IMR-90 (cell line): ENCODE data around the gene TMEM61.

Experiments
- BHLHE40 ChIP-seq: fragments of 150-350 bp; IDR thresholded peaks from 2 replicates; pipeline ENCODE4 v1.6.1; 2016; ENCODE audit warnings: mild to moderate bottlenecking, low read depth, low read length
- CEBPB ChIP-seq: IDR thresholded peaks from 2 replicates; pipeline ENCODE4 v1.6.1; 2012; ENCODE audit warnings: low read depth, low read length, improper control_type of control experiment
- MAFK ChIP-seq: IDR thresholded peaks from 2 replicates; pipeline ENCODE4 v1.6.1; 2012; ENCODE audit warnings: low read depth, low read length, improper control_type of control experiment
- MAZ ChIP-seq: IDR thresholded peaks from 2 replicates; pipeline ENCODE4 v1.6.1; 2012; ENCODE audit warnings: low read depth, mild to moderate bottlenecking, low read length, improper control_type of control experiment, moderate library complexity, borderline replicate concordance
- MXI1 ChIP-seq: IDR thresholded peaks from 2 replicates; pipeline ENCODE4 v1.6.1; 2012; ENCODE audit warnings: low read depth, mild to moderate bottlenecking, low read length, moderate library complexity, borderline replicate concordance
- POLR2A ChIP-seq: IDR thresholded peaks from 2 replicates; pipeline ENCODE4 v1.6.1; 2012; ENCODE audit warnings: mild to moderate bottlenecking, low read depth, low read length
- RAD21 ChIP-seq: IDR thresholded peaks from 2 replicates; pipeline ENCODE4 v1.6.1; 2012; ENCODE audit warnings: low read length, improper control_type of control experiment
- RCOR1 ChIP-seq: IDR thresholded peaks from 2 replicates; pipeline ENCODE4 v1.6.1; 2012; ENCODE audit warnings: mild to moderate bottlenecking, low read length, improper control_type of control experiment; ENCODE audit not compliant: insufficient replicate concordance
- SMC3 ChIP-seq: fragments of 150-350 bp; IDR thresholded peaks from 2 replicates; pipeline ENCODE4 v1.6.1; 2016; ENCODE audit warnings: low read depth, mild to moderate bottlenecking, antibody characterized with exemption, low read length, moderate library complexity
- TF ChIP-seq, protein P1 (sequence below): conservative IDR thresholded peaks from 2 replicates; pipeline ENCODE4 v1.5.1; 2012; ENCODE audit warnings: mild to moderate bottlenecking, low read depth, low read length, improper control_type of control experiment
- TF ChIP-seq, protein P2 (sequence below): fragments of 150-350 bp; IDR thresholded peaks from 2 replicates; pipeline ENCODE4 v1.6.1; 2017; ENCODE audit warnings: mild to moderate bottlenecking, antibody characterized with exemption, low read length, low read depth
- TF ChIP-seq, protein P3 (sequence below): fragments of 150-350 bp; IDR thresholded peaks from 2 replicates; pipeline ENCODE4 v1.6.1; 2016; ENCODE audit warnings: low read depth, mild to moderate bottlenecking, low read length, moderate library complexity, borderline replicate concordance

DNA sequence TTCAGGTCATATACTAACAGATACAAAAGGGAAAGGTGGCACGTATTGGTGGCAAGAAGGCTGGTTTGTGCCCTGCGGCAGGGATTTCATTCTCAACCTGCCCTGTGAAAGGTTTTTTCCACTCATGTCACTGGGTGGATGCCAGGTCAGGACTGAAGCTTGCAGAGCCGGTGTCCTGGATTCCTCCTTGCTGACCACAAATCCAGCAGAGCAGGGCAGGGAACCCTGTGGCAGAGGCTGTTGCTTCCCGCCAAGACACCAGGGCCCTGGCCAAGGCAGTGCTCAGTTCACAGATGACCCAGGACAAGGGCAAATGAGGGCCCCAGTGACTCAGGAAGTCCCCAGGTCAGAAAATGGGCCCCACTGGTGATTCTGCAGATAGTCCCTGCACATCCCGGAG, 34.7 kb downstream of the TMEM61 start:
- TF ChIP-seq, protein P1, sequence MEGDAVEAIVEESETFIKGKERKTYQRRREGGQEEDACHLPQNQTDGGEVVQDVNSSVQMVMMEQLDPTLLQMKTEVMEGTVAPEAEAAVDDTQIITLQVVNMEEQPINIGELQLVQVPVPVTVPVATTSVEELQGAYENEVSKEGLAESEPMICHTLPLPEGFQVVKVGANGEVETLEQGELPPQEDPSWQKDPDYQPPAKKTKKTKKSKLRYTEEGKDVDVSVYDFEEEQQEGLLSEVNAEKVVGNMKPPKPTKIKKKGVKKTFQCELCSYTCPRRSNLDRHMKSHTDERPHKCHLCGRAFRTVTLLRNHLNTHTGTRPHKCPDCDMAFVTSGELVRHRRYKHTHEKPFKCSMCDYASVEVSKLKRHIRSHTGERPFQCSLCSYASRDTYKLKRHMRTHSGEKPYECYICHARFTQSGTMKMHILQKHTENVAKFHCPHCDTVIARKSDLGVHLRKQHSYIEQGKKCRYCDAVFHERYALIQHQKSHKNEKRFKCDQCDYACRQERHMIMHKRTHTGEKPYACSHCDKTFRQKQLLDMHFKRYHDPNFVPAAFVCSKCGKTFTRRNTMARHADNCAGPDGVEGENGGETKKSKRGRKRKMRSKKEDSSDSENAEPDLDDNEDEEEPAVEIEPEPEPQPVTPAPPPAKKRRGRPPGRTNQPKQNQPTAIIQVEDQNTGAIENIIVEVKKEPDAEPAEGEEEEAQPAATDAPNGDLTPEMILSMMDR, result no peak
- no peak for TF ChIP-seq MAZ
- TF ChIP-seq, protein P2, sequence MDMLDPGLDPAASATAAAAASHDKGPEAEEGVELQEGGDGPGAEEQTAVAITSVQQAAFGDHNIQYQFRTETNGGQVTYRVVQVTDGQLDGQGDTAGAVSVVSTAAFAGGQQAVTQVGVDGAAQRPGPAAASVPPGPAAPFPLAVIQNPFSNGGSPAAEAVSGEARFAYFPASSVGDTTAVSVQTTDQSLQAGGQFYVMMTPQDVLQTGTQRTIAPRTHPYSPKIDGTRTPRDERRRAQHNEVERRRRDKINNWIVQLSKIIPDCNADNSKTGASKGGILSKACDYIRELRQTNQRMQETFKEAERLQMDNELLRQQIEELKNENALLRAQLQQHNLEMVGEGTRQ, result no peak
- TF ChIP-seq SMC3, result no peak
- TF ChIP-seq POLR2A, result no peak
- no peak for TF ChIP-seq RAD21
- no peak for TF ChIP-seq MAFK
- no peak for TF ChIP-seq RCOR1
- TF ChIP-seq CEBPB, result no peak
- TF ChIP-seq BHLHE40, result no peak
- no peak for TF ChIP-seq MXI1
- TF ChIP-seq, protein P3, sequence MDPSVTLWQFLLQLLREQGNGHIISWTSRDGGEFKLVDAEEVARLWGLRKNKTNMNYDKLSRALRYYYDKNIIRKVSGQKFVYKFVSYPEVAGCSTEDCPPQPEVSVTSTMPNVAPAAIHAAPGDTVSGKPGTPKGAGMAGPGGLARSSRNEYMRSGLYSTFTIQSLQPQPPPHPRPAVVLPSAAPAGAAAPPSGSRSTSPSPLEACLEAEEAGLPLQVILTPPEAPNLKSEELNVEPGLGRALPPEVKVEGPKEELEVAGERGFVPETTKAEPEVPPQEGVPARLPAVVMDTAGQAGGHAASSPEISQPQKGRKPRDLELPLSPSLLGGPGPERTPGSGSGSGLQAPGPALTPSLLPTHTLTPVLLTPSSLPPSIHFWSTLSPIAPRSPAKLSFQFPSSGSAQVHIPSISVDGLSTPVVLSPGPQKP, result no peak
